Suprapubic skin (tissue), 4 donors: ENCODE data around the gene GPER1. TPM values are rescaled to one million over a fixed set of nuclear protein-coding genes. Genes with fewer than 3 reads are reported as not detected.
"Not testable (repeated sequence)": the region's sequence is repeated elsewhere in the genome, so short reads cannot be mapped to it uniquely, and the experiment has no call there.

ENCODE experiments used
- DNase-seq, 2 donors: peaks; one replicate each; pipeline ENCODE4 v3.0.0-alpha.2; 2019; ENCODE audit warnings: low spot score in 2 of 2
- H3K27ac ChIP-seq: fragments of 200-600 bp; sonication (generic); one replicate; pipeline ENCODE4 v1.5.1; 2019
- H3K27me3 ChIP-seq: fragments of 200-600 bp; sonication (generic); one replicate; pipeline ENCODE4 v1.5.1; 2019
- H3K36me3 ChIP-seq: fragments of 200-600 bp; sonication (generic); one replicate; pipeline ENCODE4 v1.5.1; 2019
- H3K4me1 ChIP-seq: fragments of 200-600 bp; sonication (generic); one replicate; pipeline ENCODE4 v1.5.1; 2019
- H3K4me3 ChIP-seq: fragments of 200-600 bp; sonication (generic); one replicate; pipeline ENCODE4 v1.5.1; 2019; ENCODE audit warnings: mild to moderate bottlenecking
- H3K9me3 ChIP-seq: fragments of 200-600 bp; sonication (generic); one replicate; pipeline ENCODE4 v1.5.1; 2019
- EP300 ChIP-seq: sonication (generic); formaldehyde crosslinking; IDR thresholded peaks from one replicate; pipeline ENCODE4 v1.6.1; 2017; ENCODE audit warnings: antibody characterized with exemption
- POLR2A ChIP-seq, 2 donors: fragments of 450-650 bp; IDR thresholded peaks; one replicate each; pipeline ENCODE4 v1.6.1; 2017; ENCODE audit warnings: antibody characterized with exemption in 2 of 2, mild to moderate bottlenecking in 2 of 2, moderate library complexity in 2 of 2
- POLR2AphosphoS5 ChIP-seq, 3 donors: sonication (generic); formaldehyde crosslinking; IDR thresholded peaks; one replicate each; pipeline ENCODE4 v1.6.1; 2017; ENCODE audit warnings: antibody characterized with exemption in 3 of 3
- WGBS: methylation state at CpG from one replicate; pipeline ENCODE4 v1.1.5; 2018; 5-methylcytosine and 5-hydroxymethylcytosine counted together
- total RNA-seq, 4 donors: library from RNA; depleted of rRNA; stranded (reverse); fragments of >200 nt; gene quantifications; one replicate each; pipeline ENCODE4 v1.1.0, GENCODE V29; 2016
- TF ChIP-seq, protein P1 (sequence below), 2 donors: fragments of 200-600 bp in 1 of 2; fragments of 450-650 bp in 1 of 2; sonication (generic) in 1 of 2; IDR thresholded peaks; one replicate each; pipeline ENCODE4 v1.5.1; 2016 to 2019; ENCODE audit warnings: antibody characterized with exemption in 2 of 2, mild to moderate bottlenecking in 1 of 2, moderate library complexity in 1 of 2

Gene GPER1
- total RNA-seq: 10 to 100 TPM in 1 of 4 donors, 1 to 10 TPM in 3; 2.6 to 11.9 (median 5.1) TPM

DNA sequence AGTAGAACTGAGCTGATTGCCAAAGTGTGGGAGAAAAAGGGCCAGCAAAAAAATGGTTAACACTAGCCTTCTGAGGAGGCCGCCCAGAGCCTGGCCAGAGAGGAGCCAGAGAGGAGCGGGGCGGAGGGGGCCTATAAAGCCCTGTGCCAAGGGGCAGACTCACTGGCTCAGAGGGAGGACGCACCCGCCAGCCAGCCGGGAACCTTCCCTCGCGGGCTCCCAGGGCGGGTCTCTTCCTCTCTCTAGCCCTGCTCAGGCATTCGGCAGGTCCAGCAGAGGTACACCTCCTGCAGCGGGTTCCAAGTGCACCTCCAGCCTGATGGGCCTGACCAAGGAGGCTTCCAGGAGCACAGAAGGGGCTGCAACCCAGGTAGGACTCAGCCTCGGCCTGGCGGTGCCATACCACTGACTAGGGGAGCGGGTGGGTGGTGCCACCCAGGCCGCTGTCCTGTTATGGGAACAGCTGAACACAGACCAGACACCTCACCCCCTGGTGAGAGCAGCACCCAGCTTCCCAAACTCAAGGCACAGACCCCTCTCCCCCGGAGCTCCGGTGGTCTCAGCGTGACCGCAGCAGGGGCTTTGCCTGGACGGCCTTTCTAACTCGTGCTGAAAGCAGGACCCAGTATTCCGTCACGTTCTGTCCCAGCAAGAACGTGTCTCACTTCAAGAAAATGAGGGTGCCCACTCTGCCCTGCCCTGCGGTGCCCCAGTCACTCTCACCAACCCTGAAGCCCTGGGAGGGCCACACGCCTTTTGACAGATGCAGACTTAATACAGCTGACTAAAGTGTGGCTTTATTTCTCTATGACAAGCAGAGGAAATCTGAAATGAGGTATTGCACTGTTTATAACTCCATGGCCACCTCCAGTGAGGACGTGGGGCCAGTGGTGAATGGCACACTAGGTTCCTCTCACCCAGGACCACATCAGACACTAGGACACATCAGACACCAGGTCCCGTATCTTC, at the start of gene GPER1:
Gene GPER1, plus strand, starts transcription at position 162 of the 969 bp plus-strand sequence. CDS start 3,616 bp downstream, outside the sequence.
- peak within 1 kb of the TSS; percentile 44 for H3K4me3 ChIP-seq
- peaks cover 49% of the 10 kb centered on the region for H3K4me1 ChIP-seq
- no peaks in the 10 kb centered on the region for H3K9me3 ChIP-seq
- DNase-seq: no peak
- peaks cover 11% of the 10 kb centered on the region for H3K36me3 ChIP-seq
- 34% methylated on average over 19 of the region's 28 CpGs for WGBS
- H3K27me3 ChIP-seq: no peaks in the 10 kb centered on the region
- TF ChIP-seq EP300 (no peak), POLR2AphosphoS5 (IDR thresholded peaks at IDR 0.05) (no peak), POLR2A (IDR thresholded peaks at IDR 0.05) (no peak)
- TF ChIP-seq, protein P1, sequence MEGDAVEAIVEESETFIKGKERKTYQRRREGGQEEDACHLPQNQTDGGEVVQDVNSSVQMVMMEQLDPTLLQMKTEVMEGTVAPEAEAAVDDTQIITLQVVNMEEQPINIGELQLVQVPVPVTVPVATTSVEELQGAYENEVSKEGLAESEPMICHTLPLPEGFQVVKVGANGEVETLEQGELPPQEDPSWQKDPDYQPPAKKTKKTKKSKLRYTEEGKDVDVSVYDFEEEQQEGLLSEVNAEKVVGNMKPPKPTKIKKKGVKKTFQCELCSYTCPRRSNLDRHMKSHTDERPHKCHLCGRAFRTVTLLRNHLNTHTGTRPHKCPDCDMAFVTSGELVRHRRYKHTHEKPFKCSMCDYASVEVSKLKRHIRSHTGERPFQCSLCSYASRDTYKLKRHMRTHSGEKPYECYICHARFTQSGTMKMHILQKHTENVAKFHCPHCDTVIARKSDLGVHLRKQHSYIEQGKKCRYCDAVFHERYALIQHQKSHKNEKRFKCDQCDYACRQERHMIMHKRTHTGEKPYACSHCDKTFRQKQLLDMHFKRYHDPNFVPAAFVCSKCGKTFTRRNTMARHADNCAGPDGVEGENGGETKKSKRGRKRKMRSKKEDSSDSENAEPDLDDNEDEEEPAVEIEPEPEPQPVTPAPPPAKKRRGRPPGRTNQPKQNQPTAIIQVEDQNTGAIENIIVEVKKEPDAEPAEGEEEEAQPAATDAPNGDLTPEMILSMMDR (IDR thresholded peaks at IDR 0.05): no peak
- no peak within 1 kb of the TSS for H3K27ac ChIP-seq

GRCh38 chr7:1040233-1040632, 47.7 kb upstream of the GPER1 start:
- not testable (repeated sequence) for H3K4me3 ChIP-seq, H3K27ac ChIP-seq, DNase-seq, H3K9me3 ChIP-seq, H3K27me3 ChIP-seq, H3K36me3 ChIP-seq
- 95% methylated on average over 1 of the region's 1 CpG for WGBS
- H3K4me1 ChIP-seq: peaks cover 41% of the 10 kb centered on the region

- Histone ChIP-seq H3K36me3 (no peaks in the 10 kb centered on the region), H3K27ac (no peak overlapping the region), H3K4me1 (peaks cover 47% of the 10 kb centered on the region), H3K4me3 (no peak overlapping the region), H3K27me3 (no peaks in the 10 kb centered on the region), H3K9me3 (no peaks in the 10 kb centered on the region)
- 50% methylated on average over 16 of the region's 16 CpGs for WGBS
- no peak for DNase-seq
- TF ChIP-seq POLR2A (IDR thresholded peaks at IDR 0.05): no peak
- TF ChIP-seq, protein P1 (IDR thresholded peaks at IDR 0.05): no peak
- no peak for TF ChIP-seq POLR2AphosphoS5 (IDR thresholded peaks at IDR 0.05)
- TF ChIP-seq EP300: no peak
These were observed 47.1 kb upstream of the GPER1 start for GRCh38 chr7:1040790-1041189.

GRCh38 chr7:1041551-1042491, 46.1 kb upstream of the GPER1 start:
- DNase-seq: no peak
- Histone ChIP-seq H3K9me3 (no peaks in the 10 kb centered on the region), H3K4me3 (no peak overlapping the region), H3K36me3 (no peaks in the 10 kb centered on the region), H3K4me1 (peaks cover 57% of the 10 kb centered on the region), H3K27ac (no peak overlapping the region), H3K27me3 (no peaks in the 10 kb centered on the region)
- TF ChIP-seq, protein P1 (IDR thresholded peaks at IDR 0.05): no peak
- TF ChIP-seq POLR2A (IDR thresholded peaks at IDR 0.05) (no peak), POLR2AphosphoS5 (IDR thresholded peaks at IDR 0.05) (no peak), EP300 (no peak)
- WGBS: 76% methylated on average over 14 of the region's 40 CpGs

DNA sequence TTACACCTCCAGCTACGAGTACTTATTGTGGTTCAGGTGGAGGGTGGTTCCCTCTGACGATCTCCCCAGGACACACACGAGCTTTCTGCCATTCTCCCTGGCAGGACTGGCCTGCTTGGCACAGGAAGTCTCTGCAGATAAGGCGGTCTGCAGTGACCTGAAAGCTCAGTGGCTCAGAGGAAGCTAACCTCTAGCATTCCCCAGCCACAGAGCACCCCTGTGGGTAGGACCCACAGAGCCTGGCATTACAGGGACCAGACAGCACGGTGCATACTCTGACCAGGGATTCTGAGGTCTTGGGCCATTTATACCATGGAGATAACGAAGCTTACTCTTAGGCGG, 45.5 kb upstream of the GPER1 start:
- peaks cover 63% of the 10 kb centered on the region for H3K4me1 ChIP-seq
- WGBS: 76% methylated on average over 7 of the region's 7 CpGs
- no peak overlapping the region for H3K4me3 ChIP-seq
- H3K27ac ChIP-seq: no peak overlapping the region
- no peaks in the 10 kb centered on the region for H3K36me3 ChIP-seq
- no peaks in the 10 kb centered on the region for H3K9me3 ChIP-seq
- no peak for DNase-seq
- TF ChIP-seq EP300: no peak
- H3K27me3 ChIP-seq: no peaks in the 10 kb centered on the region
